GM23338 (cell line): ENCODE results near the gene PTPN9. TPM values are rescaled to one million over a fixed set of nuclear protein-coding genes. Genes with fewer than 3 reads are reported as not detected.

Source experiments
- ATAC-seq: fragments of 200-7000 bp; cut with Tn5 transposase; 3 replicates; pipeline ENCODE4 v1.9.1; 2020
- DNase-seq: peaks from one replicate; pipeline ENCODE4 v3.0.0-alpha.2; 2015; ENCODE audit warnings: low spot score
- H2AFZ ChIP-seq: fragments of 200-600 bp; sonication (generic); 2 replicates; pipeline ENCODE4 v1.8.0; 2016; ENCODE audit warnings: antibody characterized with exemption, mild to moderate bottlenecking, moderate library complexity
- H3F3A ChIP-seq: fragments of 200-600 bp; sonication (generic); replicated peaks from 2 replicates; pipeline ENCODE4 v1.8.0; 2017; ENCODE audit warnings: antibody characterized with exemption, mixed run types, low read depth
- H3K27ac ChIP-seq: fragments of 200-600 bp; sonication (generic); 2 replicates; pipeline ENCODE4 v1.6.1; 2016; ENCODE audit warnings: low read depth
- H3K27me3 ChIP-seq: fragments of 200-600 bp; sonication (generic); 2 replicates; pipeline ENCODE4 v1.8.0; 2016; ENCODE audit warnings: mild to moderate bottlenecking, mixed run types, moderate library complexity; ENCODE audit not compliant: insufficient read depth
- H3K36me3 ChIP-seq: fragments of 200-600 bp; sonication (generic); 2 replicates; pipeline ENCODE4 v1.8.0; 2016; ENCODE audit warnings: mild to moderate bottlenecking; ENCODE audit not compliant: insufficient read depth
- H3K4me1 ChIP-seq: fragments of 200-600 bp; sonication (generic); 2 replicates; pipeline ENCODE4 v1.8.0; 2016; ENCODE audit warnings: mild to moderate bottlenecking, moderate library complexity; ENCODE audit not compliant: insufficient read depth
- H3K4me2 ChIP-seq: fragments of 200-600 bp; sonication (generic); 2 replicates; pipeline ENCODE4 v1.7.1; 2017; ENCODE audit warnings: mixed run types
- H3K4me3 ChIP-seq: fragments of 200-600 bp; sonication (generic); 2 replicates; pipeline ENCODE4 v1.6.1; 2016; ENCODE audit warnings: mixed run types
- H3K79me2 ChIP-seq: fragments of 200-600 bp; sonication (generic); replicated peaks from 2 replicates; pipeline ENCODE4 v1.8.0; 2017; ENCODE audit warnings: mild to moderate bottlenecking; ENCODE audit not compliant: insufficient read depth
- H3K9me2 ChIP-seq: fragments of 200-600 bp; sonication (generic); 2 replicates; pipeline ENCODE4 v1.8.0; 2017; ENCODE audit not compliant: insufficient read depth
- H4K20me1 ChIP-seq: fragments of 200-600 bp; sonication (generic); replicated peaks from 2 replicates; pipeline ENCODE4 v1.8.0; 2017; ENCODE audit warnings: mild to moderate bottlenecking; ENCODE audit not compliant: insufficient read depth
- H3K27ac Mint-ChIP-seq: 2 replicates; pipeline ENCODE4 v1.8.0; 2020; ENCODE audit warnings: inconsistent platforms, mild to moderate bottlenecking, moderate library complexity, mixed read lengths
- H3K27me3 Mint-ChIP-seq: 3 replicates; pipeline ENCODE4 v1.8.0; 2022; ENCODE audit warnings: low read depth, mild to moderate bottlenecking, moderate library complexity, mixed read lengths, inconsistent platforms; ENCODE audit not compliant: insufficient read depth, poor library complexity
- H3K36me3 Mint-ChIP-seq: 3 replicates; pipeline ENCODE4 v1.8.0; 2021; ENCODE audit warnings: low read depth, mild to moderate bottlenecking, inconsistent platforms, moderate library complexity, mixed read lengths
- H3K4me1 Mint-ChIP-seq: 3 replicates; pipeline ENCODE4 v1.8.0; 2020; ENCODE audit warnings: mild to moderate bottlenecking, inconsistent platforms, mixed read lengths
- H3K4me3 Mint-ChIP-seq: 3 replicates; pipeline ENCODE4 v1.8.0; 2021; ENCODE audit warnings: moderate library complexity, mild to moderate bottlenecking, inconsistent platforms, mixed read lengths
- H3K9me3 Mint-ChIP-seq: 3 replicates; pipeline ENCODE4 v1.8.0; 2020; ENCODE audit warnings: moderate library complexity, mild to moderate bottlenecking, inconsistent platforms, mixed read lengths
- CREB1 ChIP-seq: fragments of 250-450 bp; sonication (Bioruptor Pico); IDR thresholded peaks from 2 replicates; pipeline ENCODE4 v1.5.0; 2020; ENCODE audit warnings: low read depth, mild to moderate bottlenecking, moderate library complexity
- EZH2 ChIP-seq: fragments of 200-600 bp; sonication (generic); IDR thresholded peaks from one replicate; pipeline ENCODE4 v1.8.0; 2017; ENCODE audit warnings: antibody characterized with exemption, mild to moderate bottlenecking, low read depth; ENCODE audit not compliant: unreplicated experiment
- EZH2phosphoT487 ChIP-seq: fragments of 200-600 bp; sonication (generic); IDR thresholded peaks from one replicate; pipeline ENCODE4 v1.8.1; 2018; ENCODE audit warnings: antibody characterized with exemption; ENCODE audit not compliant: unreplicated experiment
- JUNB ChIP-seq: IDR thresholded peaks from one replicate; pipeline ENCODE4 v1.6.1; 2016; ENCODE audit warnings: antibody characterized with exemption; ENCODE audit not compliant: unreplicated experiment
- NANOG ChIP-seq: IDR thresholded peaks from 2 replicates; pipeline ENCODE4 v1.6.1; 2016; ENCODE audit warnings: antibody characterized with exemption, borderline replicate concordance
- POLR2AphosphoS5 ChIP-seq: IDR thresholded peaks from 2 replicates; pipeline ENCODE4 v1.6.1; 2016; ENCODE audit warnings: antibody characterized with exemption, low read depth
- STAT1 ChIP-seq: IDR thresholded peaks from one replicate; pipeline ENCODE4 v1.6.1; 2016; ENCODE audit warnings: antibody characterized with exemption; ENCODE audit not compliant: unreplicated experiment
- ZNF114 ChIP-seq: fragments of 250-450 bp; sonication (Bioruptor Pico); IDR thresholded peaks from 2 replicates; pipeline ENCODE4 v1.5.0; 2020; ENCODE audit warnings: mild to moderate bottlenecking, moderate library complexity
- ZNF331 ChIP-seq: fragments of 250-450 bp; sonication (Bioruptor Pico); IDR thresholded peaks from 2 replicates; pipeline ENCODE4 v1.5.0; 2020; ENCODE audit warnings: low read depth, mild to moderate bottlenecking, moderate library complexity
- ZNF462 ChIP-seq: fragments of 250-450 bp; sonication (Bioruptor Pico); IDR thresholded peaks from 2 replicates; pipeline ENCODE4 v1.5.0; 2020; ENCODE audit warnings: mild to moderate bottlenecking, moderate library complexity
- polyA plus RNA-seq: library from polyadenylated mRNA; unstranded; fragments of >200 nt; fragmentation: Nextera tagmentation; extraction: Ambion mirVana; gene quantifications from 2 replicates; pipeline ENCODE4 v1.2.1, GENCODE V29; 2016
- total RNA-seq: library from RNA; depleted of rRNA; stranded (reverse); fragments of >200 nt; shearing (Covaris generic); gene quantifications from 2 replicates; pipeline ENCODE4 v1.2.3, GENCODE V29; 2014
- TF ChIP-seq, protein P1 (sequence below): IDR thresholded peaks from one replicate; pipeline ENCODE4 v1.6.1; 2018; ENCODE audit warnings: antibody characterized with exemption; ENCODE audit not compliant: unreplicated experiment
- TF ChIP-seq, protein P2 (sequence below), 2 experiments: fragments of 200-600 bp in 1 of 2; sonication (generic) in 1 of 2; conservative IDR thresholded peaks; 2 replicates each; pipeline versions ENCODE4 v1.5.1 to v1.6.1; 2016 to 2017; ENCODE audit warnings: antibody characterized with exemption in 2 of 2, low read depth in 2 of 2, mild to moderate bottlenecking in 2 of 2, moderate library complexity in 1 of 2
- TF ChIP-seq, protein P3 (sequence below): IDR thresholded peaks from 2 replicates; pipeline ENCODE4 v1.6.1; 2016; ENCODE audit warnings: antibody characterized with exemption

PTPN9 gene
- total and polyA plus RNA-seq, 2 experiments from 2014 or later = 12.1 to 32.7 TPM

DNA sequence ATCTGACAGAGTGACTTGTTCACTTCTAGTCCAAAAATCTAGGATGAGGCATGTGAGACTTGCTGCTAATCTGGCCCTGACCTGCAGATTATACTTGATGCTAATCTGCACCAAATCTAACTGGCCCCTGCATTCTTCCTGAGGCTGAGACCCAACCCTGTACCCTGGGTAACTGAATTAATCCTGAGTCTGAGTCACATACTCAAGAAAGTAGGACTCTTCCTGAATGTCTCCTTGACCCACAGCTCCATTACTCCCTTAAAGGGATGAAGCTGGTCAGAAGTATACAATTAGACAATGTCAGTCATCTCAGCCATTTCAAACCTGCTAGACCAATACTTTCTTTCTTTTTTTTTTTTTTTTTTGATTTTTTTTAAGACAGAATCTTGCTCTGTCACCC lies 25.5 kb downstream of the PTPN9 start:
- Mint-ChIP-seq H3K27me3 (peaks cover 5% of the 10 kb centered on the region), H3K27ac (no peak overlapping the region), H3K9me3 (no peaks in the 10 kb centered on the region), H3K36me3 (peaks cover 14% of the 10 kb centered on the region; the same call in 2 of the 3 replicates), H3K4me1 (no peaks in the 10 kb centered on the region), H3K4me3 (no peak overlapping the region)
- Histone ChIP-seq H3K79me2 (peaks cover 96% of the 10 kb centered on the region), H3K36me3 (no peaks in the 10 kb centered on the region), H3K4me2 (no peak overlapping the region), H3F3A (no peaks in the 10 kb centered on the region), H4K20me1 (peaks cover 36% of the 10 kb centered on the region), H2AFZ (no peak overlapping the region), H3K27ac (no peak overlapping the region), H3K9me2 (no peaks in the 10 kb centered on the region), H3K4me1 (no peaks in the 10 kb centered on the region; the same call in 1 of the 2 replicates), H3K4me3 (no peak overlapping the region), H3K27me3 (no peaks in the 10 kb centered on the region)
- no peak for TF ChIP-seq STAT1
- TF ChIP-seq, protein P1, sequence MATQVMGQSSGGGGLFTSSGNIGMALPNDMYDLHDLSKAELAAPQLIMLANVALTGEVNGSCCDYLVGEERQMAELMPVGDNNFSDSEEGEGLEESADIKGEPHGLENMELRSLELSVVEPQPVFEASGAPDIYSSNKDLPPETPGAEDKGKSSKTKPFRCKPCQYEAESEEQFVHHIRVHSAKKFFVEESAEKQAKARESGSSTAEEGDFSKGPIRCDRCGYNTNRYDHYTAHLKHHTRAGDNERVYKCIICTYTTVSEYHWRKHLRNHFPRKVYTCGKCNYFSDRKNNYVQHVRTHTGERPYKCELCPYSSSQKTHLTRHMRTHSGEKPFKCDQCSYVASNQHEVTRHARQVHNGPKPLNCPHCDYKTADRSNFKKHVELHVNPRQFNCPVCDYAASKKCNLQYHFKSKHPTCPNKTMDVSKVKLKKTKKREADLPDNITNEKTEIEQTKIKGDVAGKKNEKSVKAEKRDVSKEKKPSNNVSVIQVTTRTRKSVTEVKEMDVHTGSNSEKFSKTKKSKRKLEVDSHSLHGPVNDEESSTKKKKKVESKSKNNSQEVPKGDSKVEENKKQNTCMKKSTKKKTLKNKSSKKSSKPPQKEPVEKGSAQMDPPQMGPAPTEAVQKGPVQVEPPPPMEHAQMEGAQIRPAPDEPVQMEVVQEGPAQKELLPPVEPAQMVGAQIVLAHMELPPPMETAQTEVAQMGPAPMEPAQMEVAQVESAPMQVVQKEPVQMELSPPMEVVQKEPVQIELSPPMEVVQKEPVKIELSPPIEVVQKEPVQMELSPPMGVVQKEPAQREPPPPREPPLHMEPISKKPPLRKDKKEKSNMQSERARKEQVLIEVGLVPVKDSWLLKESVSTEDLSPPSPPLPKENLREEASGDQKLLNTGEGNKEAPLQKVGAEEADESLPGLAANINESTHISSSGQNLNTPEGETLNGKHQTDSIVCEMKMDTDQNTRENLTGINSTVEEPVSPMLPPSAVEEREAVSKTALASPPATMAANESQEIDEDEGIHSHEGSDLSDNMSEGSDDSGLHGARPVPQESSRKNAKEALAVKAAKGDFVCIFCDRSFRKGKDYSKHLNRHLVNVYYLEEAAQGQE = no peak
- TF ChIP-seq NANOG = no peak
- TF ChIP-seq EZH2 = no peak
- no peak for TF ChIP-seq ZNF331
- no peak for TF ChIP-seq POLR2AphosphoS5
- TF ChIP-seq, protein P2, sequence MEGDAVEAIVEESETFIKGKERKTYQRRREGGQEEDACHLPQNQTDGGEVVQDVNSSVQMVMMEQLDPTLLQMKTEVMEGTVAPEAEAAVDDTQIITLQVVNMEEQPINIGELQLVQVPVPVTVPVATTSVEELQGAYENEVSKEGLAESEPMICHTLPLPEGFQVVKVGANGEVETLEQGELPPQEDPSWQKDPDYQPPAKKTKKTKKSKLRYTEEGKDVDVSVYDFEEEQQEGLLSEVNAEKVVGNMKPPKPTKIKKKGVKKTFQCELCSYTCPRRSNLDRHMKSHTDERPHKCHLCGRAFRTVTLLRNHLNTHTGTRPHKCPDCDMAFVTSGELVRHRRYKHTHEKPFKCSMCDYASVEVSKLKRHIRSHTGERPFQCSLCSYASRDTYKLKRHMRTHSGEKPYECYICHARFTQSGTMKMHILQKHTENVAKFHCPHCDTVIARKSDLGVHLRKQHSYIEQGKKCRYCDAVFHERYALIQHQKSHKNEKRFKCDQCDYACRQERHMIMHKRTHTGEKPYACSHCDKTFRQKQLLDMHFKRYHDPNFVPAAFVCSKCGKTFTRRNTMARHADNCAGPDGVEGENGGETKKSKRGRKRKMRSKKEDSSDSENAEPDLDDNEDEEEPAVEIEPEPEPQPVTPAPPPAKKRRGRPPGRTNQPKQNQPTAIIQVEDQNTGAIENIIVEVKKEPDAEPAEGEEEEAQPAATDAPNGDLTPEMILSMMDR (conservative IDR thresholded peaks at IDR 0.05; ENCODE audit: low read depth in 2 of 2) = no peak
- TF ChIP-seq, protein P3, sequence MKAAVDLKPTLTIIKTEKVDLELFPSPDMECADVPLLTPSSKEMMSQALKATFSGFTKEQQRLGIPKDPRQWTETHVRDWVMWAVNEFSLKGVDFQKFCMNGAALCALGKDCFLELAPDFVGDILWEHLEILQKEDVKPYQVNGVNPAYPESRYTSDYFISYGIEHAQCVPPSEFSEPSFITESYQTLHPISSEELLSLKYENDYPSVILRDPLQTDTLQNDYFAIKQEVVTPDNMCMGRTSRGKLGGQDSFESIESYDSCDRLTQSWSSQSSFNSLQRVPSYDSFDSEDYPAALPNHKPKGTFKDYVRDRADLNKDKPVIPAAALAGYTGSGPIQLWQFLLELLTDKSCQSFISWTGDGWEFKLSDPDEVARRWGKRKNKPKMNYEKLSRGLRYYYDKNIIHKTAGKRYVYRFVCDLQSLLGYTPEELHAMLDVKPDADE = no peak
- TF ChIP-seq ZNF114 (CRISPR knock-in tag) = no peak
- TF ChIP-seq ZNF462 = no peak
- no peak for TF ChIP-seq JUNB
- TF ChIP-seq EZH2phosphoT487 = no peak
- no peak for TF ChIP-seq CREB1 (CRISPR knock-in tag)
- no peak for ATAC-seq
- DNase-seq = no peak
